Stimulated activated CD8-positive, alpha-beta memory T cell treated with anti-CD3 and anti-CD28 coated beads, Interleukin-4, amount 100 ng/mL, for 1 hour (primary cell): ENCODE data around the gene PCARE.
"Not testable (repeated sequence)": the region's sequence is repeated elsewhere in the genome, so short reads cannot be mapped to it uniquely, and the experiment has no call there.

Experiments used
- DNase-seq, 2 donors: peaks; one replicate each; pipeline ENCODE4 v3.0.0-alpha.2; 2020; ENCODE audit warnings: low read depth in 2 of 2, low spot score in 1 of 2

The PCARE gene

GRCh38 chr2:29097569-29097968 is 23.2 kb upstream of the PCARE start:
- no peak for DNase-seq

DNA sequence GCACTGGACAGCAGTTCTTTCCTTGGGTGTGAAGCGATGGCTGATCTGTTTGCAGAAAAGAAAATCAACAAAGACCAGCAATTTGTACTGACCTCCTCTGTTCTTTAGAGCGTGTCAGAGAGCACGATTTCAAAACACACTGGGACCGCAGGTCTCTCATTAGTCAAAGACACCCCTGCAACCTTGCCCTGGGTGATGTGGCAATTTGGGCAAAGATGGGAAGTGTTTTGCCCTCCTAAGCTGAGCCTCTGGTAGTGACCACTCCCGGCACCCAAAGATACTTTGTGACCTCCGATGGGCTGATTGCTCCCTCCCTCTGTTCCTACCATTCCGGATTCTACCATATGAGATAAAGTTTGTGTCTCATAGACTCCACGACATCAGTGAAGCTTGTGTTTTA is 22.6 kb upstream of the PCARE start:
- no peak for DNase-seq

DNA sequence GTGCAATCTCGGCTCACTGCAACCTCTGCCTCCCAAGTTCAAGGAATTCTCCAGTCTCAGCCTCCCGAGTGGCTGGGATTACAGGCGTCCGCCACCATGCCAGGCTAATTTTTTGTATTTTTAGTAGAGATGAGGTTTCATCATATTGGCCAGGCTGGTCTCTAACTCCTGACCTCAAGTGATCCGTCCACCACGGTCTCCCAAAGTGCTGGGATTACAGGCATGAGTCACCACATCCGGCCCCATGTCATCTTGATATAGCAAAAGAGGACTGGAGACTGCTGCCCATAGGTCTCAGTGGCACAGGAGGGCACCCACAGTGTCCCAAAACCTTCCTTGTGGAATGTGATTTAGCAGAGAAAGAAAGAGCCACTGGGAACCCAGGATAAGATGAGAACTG is 16.0 kb upstream of the PCARE start:
- not testable (repeated sequence) for DNase-seq

DNA sequence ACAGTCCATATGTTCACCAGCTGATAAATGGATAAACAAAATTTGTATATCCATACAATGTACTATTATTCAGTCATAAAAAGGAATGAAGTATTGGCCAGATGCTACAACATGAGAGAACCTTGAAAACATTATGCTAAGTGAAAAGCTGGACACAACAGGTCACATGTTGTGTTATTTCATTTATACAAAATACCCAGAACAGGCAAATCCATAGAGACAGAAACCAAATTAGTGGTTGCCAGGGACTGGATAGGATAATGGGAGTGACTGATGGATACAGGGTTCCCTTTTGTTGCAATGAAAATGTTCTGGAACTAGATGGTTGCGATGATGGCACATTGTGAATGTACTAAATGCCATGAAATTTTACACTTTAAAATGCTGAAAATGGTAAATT is 10.2 kb upstream of the PCARE start:
- no peak for DNase-seq

- no peak for DNase-seq
Measured at GRCh38 chr2:29082804-29083495, 8.6 kb upstream of the PCARE start.

GRCh38 chr2:29080886-29081743 is 6.8 kb upstream of the PCARE start:
- no peak for DNase-seq

- no peak for DNase-seq
Measured at GRCh38 chr2:29079887-29080286, 5.6 kb upstream of the PCARE start.

DNA sequence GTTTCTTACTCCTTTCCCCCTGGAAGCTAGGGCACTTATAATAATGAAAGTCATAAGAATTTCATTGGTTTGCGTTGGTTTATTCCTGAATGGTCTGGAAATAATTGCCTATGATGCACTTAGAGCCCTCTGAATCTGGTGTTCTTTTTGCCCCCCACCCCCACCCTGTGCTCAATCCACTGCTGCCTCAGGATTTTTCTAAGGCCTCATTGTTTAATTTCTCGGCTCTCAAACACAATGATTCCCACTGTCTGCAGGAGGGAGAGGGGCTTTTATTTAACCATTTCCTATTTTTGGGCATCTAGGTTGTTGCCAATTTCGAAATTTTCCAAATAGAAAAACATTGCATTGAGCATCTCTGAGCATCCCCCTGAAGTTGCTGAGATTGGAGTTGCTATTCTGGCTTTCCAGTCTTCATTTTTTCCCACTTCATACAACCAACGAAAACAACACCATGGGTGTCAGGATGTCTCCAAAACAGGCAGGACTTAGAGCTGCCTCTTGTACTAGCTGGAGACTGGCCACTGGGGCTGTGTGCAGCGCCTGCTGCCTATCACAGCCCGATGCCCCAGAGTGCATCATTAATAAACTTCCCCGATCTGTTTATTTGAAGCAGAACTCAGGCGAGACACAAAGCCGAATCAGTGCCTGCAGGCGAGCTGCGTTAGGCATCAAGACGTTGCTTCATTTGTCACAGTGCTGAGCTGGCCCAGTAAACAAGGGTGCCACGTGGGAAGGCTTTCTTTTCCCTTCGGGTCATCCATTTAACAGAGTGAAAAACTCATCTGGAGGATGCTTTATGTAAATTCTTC is 1.8 kb upstream of the PCARE start:
- DNase-seq: no peak

GRCh38 chr2:29073933-29074332 is 390 bp downstream of the PCARE start:
- DNase-seq: no peak

DNA sequence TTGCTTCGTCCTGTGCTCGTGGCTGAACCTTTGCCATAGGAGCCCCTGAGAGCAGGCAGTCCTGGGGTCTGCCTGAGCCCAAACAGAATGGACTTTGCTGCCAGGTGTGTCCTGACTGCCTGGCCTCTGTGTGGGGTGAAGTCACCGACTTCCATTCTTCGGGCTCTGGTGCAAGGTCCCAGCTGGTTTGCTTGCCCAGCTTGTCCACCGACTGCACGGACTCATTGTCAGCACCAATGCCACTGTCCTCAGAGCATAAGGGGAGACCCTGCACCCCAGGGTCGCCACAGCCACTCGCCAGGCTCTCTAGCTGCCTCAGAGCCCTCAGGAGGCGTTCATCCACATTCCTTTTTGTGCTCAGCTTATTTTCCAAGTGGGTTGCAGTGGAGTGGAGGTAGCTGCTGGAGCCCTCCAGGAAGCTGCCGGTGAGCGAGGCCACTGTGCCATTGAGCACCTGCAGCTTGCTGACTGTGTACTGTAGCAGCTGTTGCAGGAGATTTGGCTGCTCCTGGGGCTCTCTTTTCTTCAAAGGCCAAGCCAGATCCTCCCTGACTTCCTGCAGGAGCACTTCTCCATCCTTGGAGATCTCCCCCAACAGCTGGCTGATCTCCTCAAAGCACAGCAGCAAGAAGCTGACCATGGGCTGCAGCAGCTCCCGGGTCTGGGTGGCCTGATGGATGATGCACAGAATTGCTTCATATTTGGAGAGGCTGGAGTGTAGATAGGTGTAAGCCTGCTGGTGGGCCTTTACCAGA is 1.2 kb downstream of the PCARE start:
- DNase-seq: no peak

GRCh38 chr2:29072251-29072650 is 2.1 kb downstream of the PCARE start:
- no peak for DNase-seq

DNA sequence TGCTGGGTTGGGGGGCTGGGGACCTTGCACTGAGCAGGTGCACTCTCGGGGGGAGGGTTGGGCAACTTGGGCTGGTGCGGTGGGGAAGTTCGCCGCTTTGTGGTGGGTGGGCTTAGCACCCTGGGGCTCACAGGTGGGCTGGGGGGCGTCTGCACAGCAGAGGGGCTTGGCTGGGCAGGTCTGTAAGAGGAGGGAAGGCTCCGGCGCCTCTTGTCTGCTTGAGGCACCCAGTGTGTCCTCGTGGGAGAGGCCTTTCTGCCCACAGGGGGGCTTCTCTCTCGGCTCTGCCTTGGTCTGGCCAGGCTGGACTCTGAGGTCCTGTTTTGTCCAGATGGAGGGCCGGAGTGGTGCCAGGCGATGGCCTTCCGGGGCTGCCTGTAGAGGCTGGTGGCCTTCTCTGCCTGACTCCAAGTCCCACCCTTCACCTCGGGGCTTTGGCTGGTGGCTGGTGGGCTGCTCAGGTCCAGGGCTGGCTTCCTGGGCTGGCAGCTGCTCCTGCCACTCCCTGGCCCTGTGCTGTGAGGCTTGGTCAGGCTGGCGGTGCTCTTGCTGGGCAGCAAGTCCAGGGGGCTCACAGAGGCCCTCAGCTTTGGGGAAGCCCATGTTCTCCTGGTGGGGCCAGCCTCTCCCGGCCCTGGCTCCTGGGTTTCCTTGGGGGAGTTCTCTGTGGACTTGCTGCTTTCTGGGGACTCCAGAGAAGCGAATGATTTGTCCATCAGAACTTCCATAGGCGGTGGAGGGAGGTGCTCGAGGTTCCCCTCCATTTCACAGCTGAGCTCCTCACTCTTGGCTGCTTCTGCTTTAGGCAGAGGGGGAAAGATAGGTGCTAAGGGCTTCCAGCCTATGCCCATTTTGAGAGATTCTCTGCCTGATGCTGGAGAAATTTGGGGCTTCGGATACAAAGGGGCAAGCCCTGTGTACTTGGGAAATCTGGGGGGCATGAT is 3.0 kb downstream of the PCARE start:
- no peak for DNase-seq

- DNase-seq: no peak
Measured at GRCh38 chr2:29070526-29070925, 3.8 kb downstream of the PCARE start.

- DNase-seq: no peak
Measured at GRCh38 chr2:29068513-29068912, 5.8 kb downstream of the PCARE start.

DNA sequence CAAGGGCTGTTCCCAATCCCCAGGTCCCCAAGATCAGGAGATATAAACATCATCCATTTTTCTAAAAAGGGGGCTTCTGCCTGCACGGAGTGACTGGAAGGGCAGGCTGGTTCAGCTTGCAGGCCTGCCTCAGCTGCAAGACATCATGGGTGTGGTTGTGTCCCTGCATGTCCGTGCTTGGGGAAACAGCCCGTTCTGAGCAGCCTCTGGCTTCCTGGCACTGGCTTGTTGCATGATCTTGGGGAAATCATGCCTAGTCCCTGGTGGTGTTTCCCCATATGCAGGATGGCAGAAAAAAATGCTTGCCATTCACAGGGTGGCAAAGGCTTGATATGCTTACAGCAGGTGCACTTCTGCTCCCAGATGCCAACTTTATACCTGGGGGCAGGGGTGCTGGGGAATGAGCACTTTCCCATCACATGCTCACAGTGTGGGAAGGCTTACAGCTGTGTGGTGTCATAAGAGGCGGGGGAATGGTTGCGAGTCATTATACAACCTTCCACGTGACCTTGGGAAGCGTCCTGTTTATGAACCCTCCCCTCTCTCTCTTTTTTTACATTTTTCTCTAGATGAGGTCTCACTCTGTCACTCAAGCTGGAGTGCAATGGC is 7.2 kb downstream of the PCARE start:
- no peak for DNase-seq

- no peak for DNase-seq
Measured at GRCh38 chr2:29066271-29066860, 8.0 kb downstream of the PCARE start.

DNA sequence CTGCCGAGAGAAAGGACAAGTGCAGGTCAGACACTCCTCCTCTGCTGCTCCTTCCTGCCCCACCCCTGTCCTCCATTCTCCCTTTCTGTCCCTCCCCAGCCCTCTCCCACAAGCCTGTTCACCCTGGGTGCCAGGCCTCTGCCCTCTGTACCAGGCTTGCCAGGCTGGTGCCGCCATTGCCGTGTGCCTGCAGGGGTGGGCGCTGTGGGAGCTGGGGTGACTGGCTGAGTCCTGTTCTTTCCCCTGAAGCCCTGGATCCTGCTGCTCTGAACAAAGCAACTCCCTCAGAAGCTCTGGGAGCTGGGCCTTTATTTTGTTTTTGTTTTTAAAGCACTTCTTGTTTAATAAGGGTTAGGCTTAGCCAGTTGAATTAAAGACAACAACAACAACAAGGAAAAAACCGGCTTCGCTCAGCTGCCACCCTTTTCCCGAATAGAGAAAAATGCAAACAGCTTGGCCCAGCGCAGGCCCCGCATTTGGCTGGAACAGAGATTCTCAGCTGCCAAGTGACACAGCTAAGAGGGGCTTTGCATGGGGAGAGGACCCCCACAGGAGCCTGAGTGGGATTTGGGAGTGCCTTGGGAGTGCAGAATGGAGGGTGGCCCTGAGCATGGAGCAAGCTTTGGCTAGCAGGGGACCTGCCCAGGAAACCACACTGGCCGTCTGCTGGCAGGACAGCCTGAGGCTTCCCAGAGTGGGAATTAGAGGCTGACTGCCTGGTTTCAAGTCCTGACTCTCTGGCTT is 9.1 kb downstream of the PCARE start:
- DNase-seq: no peak

DNA sequence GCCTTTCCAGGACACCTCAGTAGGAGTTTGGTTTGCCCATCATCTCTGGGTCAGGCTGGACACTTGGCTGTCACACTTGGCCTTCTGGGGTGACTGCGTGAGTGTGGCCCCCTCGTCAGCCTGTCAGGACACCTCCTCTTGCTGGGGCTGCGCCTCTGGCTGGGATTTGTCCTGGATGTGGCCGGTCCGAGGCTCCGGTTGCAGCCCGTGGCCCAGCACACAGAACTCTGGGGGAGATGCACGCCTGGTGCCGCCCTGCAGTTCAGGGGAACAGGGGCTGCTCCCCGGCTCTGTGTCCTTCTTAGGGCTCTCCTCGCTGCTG is 9.6 kb downstream of the PCARE start:
- DNase-seq: no peak

GRCh38 chr2:29064346-29064715 is 10.0 kb downstream of the PCARE start:
- no peak for DNase-seq
